ENCODE results near the gene ARRB2. TPM values are rescaled to one million over a fixed set of nuclear protein-coding genes. Genes with fewer than 3 reads are reported as not detected.

ARRB2 gene
- total RNA-seq, 1 donor from 2014 or later = 47.4 TPM

GRCh38 chr17:4743216-4743615, 32.8 kb downstream of the ARRB2 start:
- H3K36me3 Mint-ChIP-seq = no peaks in the 10 kb centered on the region

GRCh38 chr17:4743898-4744297, 33.5 kb downstream of the ARRB2 start:
- Mint-ChIP-seq H3K4me3 (no peak overlapping the region), H3K4me1 (ENCODE audit: unreplicated experiment) (peaks cover 7% of the 10 kb centered on the region), H3K27ac (no peak overlapping the region), H3K36me3 (no peaks in the 10 kb centered on the region), H3K9me3 (no peaks in the 10 kb centered on the region), H3K27me3 (peaks cover 89% of the 10 kb centered on the region)
- no peak for DNase-seq (ENCODE audit: extremely low spot score, unreplicated experiment)
- TF ChIP-seq CTCF (conservative IDR thresholded peaks at IDR 0.05) = no peak

More at GRCh38 chr17:4743216-4743615, 32.8 kb downstream of the ARRB2 start:
- H3K4me3 Mint-ChIP-seq = no peak overlapping the region
- DNase-seq (ENCODE audit: extremely low spot score, unreplicated experiment) = no peak
- peaks cover 13% of the 10 kb centered on the region for H3K4me1 Mint-ChIP-seq (ENCODE audit: unreplicated experiment)
- H3K27ac Mint-ChIP-seq = no peak overlapping the region
- no peak for TF ChIP-seq CTCF (conservative IDR thresholded peaks at IDR 0.05)
- H3K9me3 Mint-ChIP-seq = no peaks in the 10 kb centered on the region
- peaks cover 89% of the 10 kb centered on the region for H3K27me3 Mint-ChIP-seq

- peaks cover 4% of the 10 kb centered on the region for H3K4me1 Mint-ChIP-seq (ENCODE audit: unreplicated experiment)
- TF ChIP-seq CTCF (conservative IDR thresholded peaks at IDR 0.05) = no peak
- no peak for DNase-seq (ENCODE audit: extremely low spot score, unreplicated experiment)
- H3K9me3 Mint-ChIP-seq = no peaks in the 10 kb centered on the region
- H3K4me3 Mint-ChIP-seq = peak overlapping the region; percentile 70
- no peak overlapping the region for H3K27ac Mint-ChIP-seq
- peaks cover 88% of the 10 kb centered on the region for H3K27me3 Mint-ChIP-seq
- H3K36me3 Mint-ChIP-seq = no peaks in the 10 kb centered on the region
Observed at GRCh38 chr17:4744999-4745969, 34.9 kb downstream of the ARRB2 start.

GRCh38 chr17:4747847-4748246, 37.4 kb downstream of the ARRB2 start:
- no peaks in the 10 kb centered on the region for H3K9me3 Mint-ChIP-seq
- peaks cover 4% of the 10 kb centered on the region for H3K4me1 Mint-ChIP-seq (ENCODE audit: unreplicated experiment)
- no peak for TF ChIP-seq CTCF (conservative IDR thresholded peaks at IDR 0.05)
- H3K27ac Mint-ChIP-seq = no peak overlapping the region
- peaks cover 77% of the 10 kb centered on the region for H3K27me3 Mint-ChIP-seq
- no peaks in the 10 kb centered on the region for H3K36me3 Mint-ChIP-seq
- DNase-seq (ENCODE audit: extremely low spot score, unreplicated experiment) = no peak
- H3K4me3 Mint-ChIP-seq = no peak overlapping the region

- no peaks in the 10 kb centered on the region for H3K36me3 Mint-ChIP-seq
- peaks cover 4% of the 10 kb centered on the region for H3K4me1 Mint-ChIP-seq (ENCODE audit: unreplicated experiment)
- no peak for TF ChIP-seq CTCF (conservative IDR thresholded peaks at IDR 0.05)
- no peaks in the 10 kb centered on the region for H3K9me3 Mint-ChIP-seq
- no peak for DNase-seq (ENCODE audit: extremely low spot score, unreplicated experiment)
- no peak overlapping the region for H3K4me3 Mint-ChIP-seq
- H3K27me3 Mint-ChIP-seq = peaks cover 73% of the 10 kb centered on the region
- H3K27ac Mint-ChIP-seq = no peak overlapping the region
Observed at GRCh38 chr17:4748686-4749085, 38.3 kb downstream of the ARRB2 start.

Data from type B pancreatic cell (in vitro differentiated cells).